HG03108 (cell line): ENCODE measurements around the gene TXNDC9.
A peak's percentile ranks its signal among the peaks of the same experiment; 100 is the strongest.
"Not testable (repeated sequence)": the region's sequence is repeated elsewhere in the genome, so short reads cannot be mapped to it uniquely, and the experiment has no call there.

ENCODE experiments used
- ATAC-seq: cut with Tn5 transposase; IDR thresholded peaks from one replicate; pipeline ENCODE4 v1.9.1; 2021; ENCODE audit warnings: moderate library complexity; ENCODE audit not compliant: unreplicated experiment

TXNDC9 gene

GRCh38 chr2:99336804-99337112 lies 625 bp upstream of the TXNDC9 start:
- peak; percentile 3 for ATAC-seq

GRCh38 chr2:99325384-99325783 lies 10.7 kb downstream of the TXNDC9 start:
- no peak for ATAC-seq

GRCh38 chr2:99317873-99318200 lies 18.3 kb downstream of the TXNDC9 start:
- not testable (repeated sequence) for ATAC-seq

GRCh38 chr2:99317161-99317872 lies 18.8 kb downstream of the TXNDC9 start:
- ATAC-seq, result no peak

GRCh38 chr2:99301097-99301496 lies 35.0 kb downstream of the TXNDC9 start, which contains the start of gene LYG1:
LYG1 (minus strand) TSS chr2:99301197; CDS start chr2:99295670, 5,527 bp downstream.
- not testable (repeated sequence) for ATAC-seq

GRCh38 chr2:99299580-99299979 lies 36.6 kb downstream of the TXNDC9 start:
- ATAC-seq, result no peak

- ATAC-seq, result no peak
Measured at GRCh38 chr2:99297994-99298393, 38.1 kb downstream of the TXNDC9 start.

GRCh38 chr2:99285526-99285925 lies 50.6 kb downstream of the TXNDC9 start:
- ATAC-seq, result no peak

GRCh38 chr2:99279969-99280695 lies 56.0 kb downstream of the TXNDC9 start:
- ATAC-seq, result no peak

- no peak for ATAC-seq
Measured at GRCh38 chr2:99278793-99279291, 57.3 kb downstream of the TXNDC9 start.

- ATAC-seq, result not testable (repeated sequence)
Measured at GRCh38 chr2:99278195-99278765, 57.9 kb downstream of the TXNDC9 start.

GRCh38 chr2:99275882-99276281 lies 60.3 kb downstream of the TXNDC9 start:
- ATAC-seq, result no peak
